ENCODE data around the gene TMPRSS9.

DNA sequence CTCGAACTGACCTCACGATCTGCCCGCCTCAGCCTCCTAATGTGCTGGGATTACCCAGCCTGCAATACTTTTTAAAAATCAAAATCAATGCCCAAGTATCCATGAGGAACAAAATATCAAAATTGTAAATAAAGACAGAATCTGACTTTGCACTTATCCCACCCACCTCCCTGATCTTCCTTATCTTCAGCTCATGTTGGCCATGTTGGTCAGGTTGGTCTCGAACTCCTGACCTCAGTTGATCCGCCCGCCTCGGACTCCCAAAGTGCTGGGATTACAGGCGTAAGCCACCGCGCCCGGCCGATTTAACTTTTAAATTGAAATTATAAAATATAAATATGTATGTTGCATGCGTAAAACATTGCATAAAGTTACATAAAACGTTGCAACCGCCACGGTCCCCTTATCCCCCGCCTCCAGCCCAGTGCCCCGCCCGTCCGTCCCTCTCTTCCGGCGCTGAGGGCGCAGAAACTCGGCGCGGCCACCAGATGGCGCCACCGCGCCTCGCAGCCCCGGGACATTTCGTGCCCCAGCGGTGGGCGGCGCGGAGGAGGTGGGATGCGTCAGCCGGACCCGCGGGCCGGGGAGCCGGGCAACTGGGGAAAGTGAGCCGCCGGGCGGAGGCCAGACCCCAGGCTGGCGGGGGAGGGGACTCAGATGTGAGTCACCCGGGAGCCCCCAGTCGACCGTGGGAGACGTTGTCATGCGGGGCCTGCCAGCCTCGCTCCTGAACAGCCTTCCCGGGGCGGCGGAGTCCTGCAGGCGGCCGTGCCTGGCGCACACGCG, 114.4 kb downstream of the TMPRSS9 start:
- TF ChIP-seq ZNF530 (tag by site-specific recombination; IDR thresholded peaks at IDR 0.05; ENCODE audit: low read depth), result no peak
- peak; percentile 98 for TF ChIP-seq CTCF (tag by site-specific recombination; IDR thresholded peaks at IDR 0.05)
- peak; percentile 73; the same call in 1 of the 2 replicates for TF ChIP-seq ZNF501 (tag by site-specific recombination; IDR thresholded peaks at IDR 0.05)
- TF ChIP-seq ZNF274 (IDR thresholded peaks at IDR 0.05; ENCODE audit: low read length), result no peak
- TF ChIP-seq ZNF274 (tag by site-specific recombination; IDR thresholded peaks at IDR 0.05; ENCODE audit: borderline replicate concordance), result no peak
- TF ChIP-seq ZNF10 (tag by site-specific recombination; IDR thresholded peaks at IDR 0.05), result peak; percentile 53; the same call in 1 of the 2 replicates
- TF ChIP-seq, protein P1, sequence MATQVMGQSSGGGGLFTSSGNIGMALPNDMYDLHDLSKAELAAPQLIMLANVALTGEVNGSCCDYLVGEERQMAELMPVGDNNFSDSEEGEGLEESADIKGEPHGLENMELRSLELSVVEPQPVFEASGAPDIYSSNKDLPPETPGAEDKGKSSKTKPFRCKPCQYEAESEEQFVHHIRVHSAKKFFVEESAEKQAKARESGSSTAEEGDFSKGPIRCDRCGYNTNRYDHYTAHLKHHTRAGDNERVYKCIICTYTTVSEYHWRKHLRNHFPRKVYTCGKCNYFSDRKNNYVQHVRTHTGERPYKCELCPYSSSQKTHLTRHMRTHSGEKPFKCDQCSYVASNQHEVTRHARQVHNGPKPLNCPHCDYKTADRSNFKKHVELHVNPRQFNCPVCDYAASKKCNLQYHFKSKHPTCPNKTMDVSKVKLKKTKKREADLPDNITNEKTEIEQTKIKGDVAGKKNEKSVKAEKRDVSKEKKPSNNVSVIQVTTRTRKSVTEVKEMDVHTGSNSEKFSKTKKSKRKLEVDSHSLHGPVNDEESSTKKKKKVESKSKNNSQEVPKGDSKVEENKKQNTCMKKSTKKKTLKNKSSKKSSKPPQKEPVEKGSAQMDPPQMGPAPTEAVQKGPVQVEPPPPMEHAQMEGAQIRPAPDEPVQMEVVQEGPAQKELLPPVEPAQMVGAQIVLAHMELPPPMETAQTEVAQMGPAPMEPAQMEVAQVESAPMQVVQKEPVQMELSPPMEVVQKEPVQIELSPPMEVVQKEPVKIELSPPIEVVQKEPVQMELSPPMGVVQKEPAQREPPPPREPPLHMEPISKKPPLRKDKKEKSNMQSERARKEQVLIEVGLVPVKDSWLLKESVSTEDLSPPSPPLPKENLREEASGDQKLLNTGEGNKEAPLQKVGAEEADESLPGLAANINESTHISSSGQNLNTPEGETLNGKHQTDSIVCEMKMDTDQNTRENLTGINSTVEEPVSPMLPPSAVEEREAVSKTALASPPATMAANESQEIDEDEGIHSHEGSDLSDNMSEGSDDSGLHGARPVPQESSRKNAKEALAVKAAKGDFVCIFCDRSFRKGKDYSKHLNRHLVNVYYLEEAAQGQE (tag by site-specific recombination; IDR thresholded peaks at IDR 0.05), result peak; percentile 34; the same call in 1 of the 2 replicates
- TF ChIP-seq ZNF768 (tag by site-specific recombination; IDR thresholded peaks at IDR 0.05), result no peak
- TF ChIP-seq ZBTB21 (tag by site-specific recombination; IDR thresholded peaks at IDR 0.05), result no peak
- TF ChIP-seq ZNF394 (tag by site-specific recombination; IDR thresholded peaks at IDR 0.05; ENCODE audit: borderline replicate concordance), result no peak
- TF ChIP-seq, protein P2, sequence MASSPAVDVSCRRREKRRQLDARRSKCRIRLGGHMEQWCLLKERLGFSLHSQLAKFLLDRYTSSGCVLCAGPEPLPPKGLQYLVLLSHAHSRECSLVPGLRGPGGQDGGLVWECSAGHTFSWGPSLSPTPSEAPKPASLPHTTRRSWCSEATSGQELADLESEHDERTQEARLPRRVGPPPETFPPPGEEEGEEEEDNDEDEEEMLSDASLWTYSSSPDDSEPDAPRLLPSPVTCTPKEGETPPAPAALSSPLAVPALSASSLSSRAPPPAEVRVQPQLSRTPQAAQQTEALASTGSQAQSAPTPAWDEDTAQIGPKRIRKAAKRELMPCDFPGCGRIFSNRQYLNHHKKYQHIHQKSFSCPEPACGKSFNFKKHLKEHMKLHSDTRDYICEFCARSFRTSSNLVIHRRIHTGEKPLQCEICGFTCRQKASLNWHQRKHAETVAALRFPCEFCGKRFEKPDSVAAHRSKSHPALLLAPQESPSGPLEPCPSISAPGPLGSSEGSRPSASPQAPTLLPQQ (tag by site-specific recombination; IDR thresholded peaks at IDR 0.05), result no peak
- TF ChIP-seq, protein P3, sequence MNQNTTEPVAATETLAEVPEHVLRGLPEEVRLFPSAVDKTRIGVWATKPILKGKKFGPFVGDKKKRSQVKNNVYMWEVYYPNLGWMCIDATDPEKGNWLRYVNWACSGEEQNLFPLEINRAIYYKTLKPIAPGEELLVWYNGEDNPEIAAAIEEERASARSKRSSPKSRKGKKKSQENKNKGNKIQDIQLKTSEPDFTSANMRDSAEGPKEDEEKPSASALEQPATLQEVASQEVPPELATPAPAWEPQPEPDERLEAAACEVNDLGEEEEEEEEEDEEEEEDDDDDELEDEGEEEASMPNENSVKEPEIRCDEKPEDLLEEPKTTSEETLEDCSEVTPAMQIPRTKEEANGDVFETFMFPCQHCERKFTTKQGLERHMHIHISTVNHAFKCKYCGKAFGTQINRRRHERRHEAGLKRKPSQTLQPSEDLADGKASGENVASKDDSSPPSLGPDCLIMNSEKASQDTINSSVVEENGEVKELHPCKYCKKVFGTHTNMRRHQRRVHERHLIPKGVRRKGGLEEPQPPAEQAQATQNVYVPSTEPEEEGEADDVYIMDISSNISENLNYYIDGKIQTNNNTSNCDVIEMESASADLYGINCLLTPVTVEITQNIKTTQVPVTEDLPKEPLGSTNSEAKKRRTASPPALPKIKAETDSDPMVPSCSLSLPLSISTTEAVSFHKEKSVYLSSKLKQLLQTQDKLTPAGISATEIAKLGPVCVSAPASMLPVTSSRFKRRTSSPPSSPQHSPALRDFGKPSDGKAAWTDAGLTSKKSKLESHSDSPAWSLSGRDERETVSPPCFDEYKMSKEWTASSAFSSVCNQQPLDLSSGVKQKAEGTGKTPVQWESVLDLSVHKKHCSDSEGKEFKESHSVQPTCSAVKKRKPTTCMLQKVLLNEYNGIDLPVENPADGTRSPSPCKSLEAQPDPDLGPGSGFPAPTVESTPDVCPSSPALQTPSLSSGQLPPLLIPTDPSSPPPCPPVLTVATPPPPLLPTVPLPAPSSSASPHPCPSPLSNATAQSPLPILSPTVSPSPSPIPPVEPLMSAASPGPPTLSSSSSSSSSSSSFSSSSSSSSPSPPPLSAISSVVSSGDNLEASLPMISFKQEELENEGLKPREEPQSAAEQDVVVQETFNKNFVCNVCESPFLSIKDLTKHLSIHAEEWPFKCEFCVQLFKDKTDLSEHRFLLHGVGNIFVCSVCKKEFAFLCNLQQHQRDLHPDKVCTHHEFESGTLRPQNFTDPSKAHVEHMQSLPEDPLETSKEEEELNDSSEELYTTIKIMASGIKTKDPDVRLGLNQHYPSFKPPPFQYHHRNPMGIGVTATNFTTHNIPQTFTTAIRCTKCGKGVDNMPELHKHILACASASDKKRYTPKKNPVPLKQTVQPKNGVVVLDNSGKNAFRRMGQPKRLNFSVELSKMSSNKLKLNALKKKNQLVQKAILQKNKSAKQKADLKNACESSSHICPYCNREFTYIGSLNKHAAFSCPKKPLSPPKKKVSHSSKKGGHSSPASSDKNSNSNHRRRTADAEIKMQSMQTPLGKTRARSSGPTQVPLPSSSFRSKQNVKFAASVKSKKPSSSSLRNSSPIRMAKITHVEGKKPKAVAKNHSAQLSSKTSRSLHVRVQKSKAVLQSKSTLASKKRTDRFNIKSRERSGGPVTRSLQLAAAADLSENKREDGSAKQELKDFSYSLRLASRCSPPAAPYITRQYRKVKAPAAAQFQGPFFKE (tag by site-specific recombination; IDR thresholded peaks at IDR 0.05; ENCODE audit: borderline replicate concordance), result no peak
- TF ChIP-seq HOXA7 (CRISPR knock-in tag; IDR thresholded peaks at IDR 0.05; ENCODE audit: borderline replicate concordance), result no peak

Data from HEK293 (cell line).